Measurements from ENCODE around the gene AP4E1.
"Not testable (repeated sequence)": the region's sequence is repeated elsewhere in the genome, so short reads cannot be mapped to it uniquely, and the experiment has no call there.

Gene AP4E1

DNA sequence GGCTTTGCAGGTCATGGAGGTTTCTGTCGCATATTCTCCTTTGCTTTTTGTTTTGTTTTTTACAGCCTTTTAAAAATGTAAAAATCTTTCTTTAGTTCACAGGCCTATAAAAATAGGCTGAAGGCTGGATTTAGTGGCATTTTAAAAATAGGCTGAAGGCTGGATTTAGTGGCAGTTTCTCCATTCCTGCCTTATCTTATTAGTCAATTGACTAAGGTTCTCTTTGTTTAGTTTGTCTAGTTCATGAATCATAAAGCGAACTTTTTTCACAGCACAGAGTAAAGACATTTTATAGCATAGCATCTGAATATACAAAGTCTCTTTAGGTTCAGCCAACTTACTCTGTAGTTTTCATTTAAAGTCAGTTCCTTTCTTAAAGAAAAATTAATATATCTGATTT, 31.4 kb downstream of the AP4E1 start:
- TF ChIP-seq, protein P1, sequence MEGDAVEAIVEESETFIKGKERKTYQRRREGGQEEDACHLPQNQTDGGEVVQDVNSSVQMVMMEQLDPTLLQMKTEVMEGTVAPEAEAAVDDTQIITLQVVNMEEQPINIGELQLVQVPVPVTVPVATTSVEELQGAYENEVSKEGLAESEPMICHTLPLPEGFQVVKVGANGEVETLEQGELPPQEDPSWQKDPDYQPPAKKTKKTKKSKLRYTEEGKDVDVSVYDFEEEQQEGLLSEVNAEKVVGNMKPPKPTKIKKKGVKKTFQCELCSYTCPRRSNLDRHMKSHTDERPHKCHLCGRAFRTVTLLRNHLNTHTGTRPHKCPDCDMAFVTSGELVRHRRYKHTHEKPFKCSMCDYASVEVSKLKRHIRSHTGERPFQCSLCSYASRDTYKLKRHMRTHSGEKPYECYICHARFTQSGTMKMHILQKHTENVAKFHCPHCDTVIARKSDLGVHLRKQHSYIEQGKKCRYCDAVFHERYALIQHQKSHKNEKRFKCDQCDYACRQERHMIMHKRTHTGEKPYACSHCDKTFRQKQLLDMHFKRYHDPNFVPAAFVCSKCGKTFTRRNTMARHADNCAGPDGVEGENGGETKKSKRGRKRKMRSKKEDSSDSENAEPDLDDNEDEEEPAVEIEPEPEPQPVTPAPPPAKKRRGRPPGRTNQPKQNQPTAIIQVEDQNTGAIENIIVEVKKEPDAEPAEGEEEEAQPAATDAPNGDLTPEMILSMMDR (IDR thresholded peaks at IDR 0.05; ENCODE audit: low read depth, low read length), result no peak
- H3K4me3 ChIP-seq (replicated peaks in 1 of 2; ENCODE audit: low read depth in 2 of 2, low read length in 2 of 2), result no peak overlapping the region
- DNase-seq (ENCODE audit: low read depth in 2 of 2), result peak; percentile 28 to 67

GRCh38 chr15:50940506-50940905, 32.0 kb downstream of the AP4E1 start:
- peak; percentile 25 to 73 for DNase-seq (ENCODE audit: low read depth in 2 of 2)
- no peak overlapping the region for H3K4me3 ChIP-seq (replicated peaks in 1 of 2; ENCODE audit: low read depth in 2 of 2, low read length in 2 of 2)
- TF ChIP-seq, protein P1 (IDR thresholded peaks at IDR 0.05; ENCODE audit: low read depth, low read length), result no peak

DNA sequence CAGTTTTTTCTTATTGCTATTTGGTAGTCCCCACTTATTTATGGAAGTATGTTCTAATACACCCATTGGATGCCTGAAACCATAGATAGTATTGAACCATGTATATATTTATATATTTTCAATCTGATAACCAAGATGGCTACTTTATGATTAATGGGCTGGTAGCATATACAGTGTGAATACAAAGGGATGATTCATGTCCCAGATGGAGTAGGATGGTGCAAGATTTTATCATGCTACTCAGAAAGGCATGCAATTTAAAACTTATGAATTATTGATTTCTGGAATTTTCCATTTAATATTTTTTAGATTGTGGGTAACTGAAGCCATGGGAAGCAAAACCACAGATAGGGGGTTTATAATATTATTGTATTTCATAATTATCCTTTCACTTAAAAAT, 35.2 kb downstream of the AP4E1 start:
- DNase-seq (ENCODE audit: low read depth in 2 of 2), result peak in 1 of 2 donors; percentile 58
- no peak overlapping the region for H3K4me3 ChIP-seq (replicated peaks in 1 of 2; ENCODE audit: low read depth in 2 of 2, low read length in 2 of 2)
- TF ChIP-seq, protein P1 (IDR thresholded peaks at IDR 0.05; ENCODE audit: low read depth, low read length), result no peak

DNA sequence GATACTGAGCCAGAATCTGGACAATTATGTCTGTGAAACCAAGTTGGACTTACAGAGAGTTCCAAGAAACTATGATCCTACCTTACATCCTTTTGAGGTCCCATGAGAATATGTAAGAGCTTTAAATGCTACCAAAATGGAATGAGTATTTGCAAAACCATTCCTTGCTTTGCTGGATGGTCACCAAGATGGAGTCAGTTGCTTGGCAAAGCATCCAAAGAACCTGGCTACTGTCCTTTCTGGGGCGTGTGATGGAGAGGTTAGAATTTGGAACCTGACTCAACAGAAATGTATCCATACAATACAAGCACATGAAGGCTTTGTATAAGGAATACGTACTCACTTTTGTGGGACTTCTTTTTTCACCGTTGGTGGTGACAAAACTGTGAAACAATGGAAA, 36.2 kb downstream of the AP4E1 start:
- TF ChIP-seq, protein P1 (IDR thresholded peaks at IDR 0.05; ENCODE audit: low read depth, low read length), result no peak
- DNase-seq (ENCODE audit: low read depth in 2 of 2), result peak; percentile 5 to 12
- H3K4me3 ChIP-seq (replicated peaks in 1 of 2; ENCODE audit: low read depth in 2 of 2, low read length in 2 of 2), result no peak overlapping the region

GRCh38 chr15:50945725-50946124, 37.2 kb downstream of the AP4E1 start:
- TF ChIP-seq, protein P1 (IDR thresholded peaks at IDR 0.05; ENCODE audit: low read depth, low read length), result no peak
- no peak overlapping the region for H3K4me3 ChIP-seq (replicated peaks in 1 of 2; ENCODE audit: low read depth in 2 of 2, low read length in 2 of 2)
- peak; percentile 44 to 68 for DNase-seq (ENCODE audit: low read depth in 2 of 2)

GRCh38 chr15:50950745-50951144, 42.3 kb downstream of the AP4E1 start:
- H3K4me3 ChIP-seq (replicated peaks in 1 of 2; ENCODE audit: low read depth in 2 of 2, low read length in 2 of 2); DNase-seq (ENCODE audit: low read depth in 2 of 2): not testable (repeated sequence)

DNA sequence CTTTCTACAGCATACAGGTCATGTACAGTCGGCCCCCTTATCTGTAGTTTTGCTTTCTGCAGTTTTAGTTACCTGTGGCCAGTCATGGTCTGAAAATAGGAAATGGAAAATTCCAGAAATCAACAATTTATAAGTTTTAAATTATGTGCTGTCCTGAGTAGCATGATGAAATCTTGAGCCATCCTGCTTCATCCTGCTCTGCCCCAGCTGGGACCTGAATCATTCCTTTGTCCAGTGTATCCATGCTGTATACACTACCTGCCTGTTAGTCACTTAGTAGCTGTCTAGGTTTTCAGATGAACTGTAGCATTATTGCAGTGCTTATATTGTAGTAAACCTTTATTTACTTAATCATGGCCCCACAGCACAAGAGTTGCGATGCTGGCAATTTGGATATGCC, 44.8 kb downstream of the AP4E1 start:
- peak in 1 of 2 donors; percentile 81 for DNase-seq (ENCODE audit: low read depth in 2 of 2)
- H3K4me3 ChIP-seq (replicated peaks in 1 of 2; ENCODE audit: low read depth in 2 of 2, low read length in 2 of 2), result no peak overlapping the region
- TF ChIP-seq, protein P1 (IDR thresholded peaks at IDR 0.05; ENCODE audit: low read depth, low read length), result no peak

DNA sequence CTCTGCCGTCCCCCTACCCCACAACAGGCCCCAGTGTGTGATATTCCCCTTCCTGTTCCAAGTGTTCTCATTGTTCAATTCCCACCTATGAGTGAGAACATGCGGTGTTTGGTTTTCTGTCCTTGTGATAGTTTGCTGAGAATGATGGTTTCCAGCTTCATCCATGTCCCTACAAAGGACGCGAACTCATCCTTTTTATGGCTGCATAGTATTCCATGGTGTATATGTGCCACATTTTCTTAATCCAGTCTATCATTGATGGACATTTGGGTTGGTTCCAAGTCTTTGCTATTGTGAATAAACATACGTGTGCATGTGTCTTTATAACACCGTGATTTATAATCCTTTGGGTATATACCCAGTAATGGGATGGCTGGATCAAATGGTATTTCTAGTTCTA, 46.4 kb downstream of the AP4E1 start:
- not testable (repeated sequence) for DNase-seq (ENCODE audit: low read depth in 2 of 2); H3K4me3 ChIP-seq (replicated peaks in 1 of 2; ENCODE audit: low read depth in 2 of 2, low read length in 2 of 2)
